Spleen (tissue), 11 donors: ENCODE measurements around the gene TMTC2. TPM values are rescaled to one million over a fixed set of nuclear protein-coding genes. Genes with fewer than 3 reads are reported as not detected.

Source experiments
- DNase-seq: peaks from one replicate; pipeline ENCODE4 v3.0.0-alpha.2; 2020
- H3K27ac ChIP-seq, 8 donors: fragments of 200-600 bp; sonication (generic) in 7 of 8; 1 replicate in 4 of 8; 2 replicates in 4 of 8; pipeline versions ENCODE4 v1.5.0 to v1.8.0; 2016 to 2021; ENCODE audit warnings: inconsistent platforms in 4 of 8, mild to moderate bottlenecking in 4 of 8, moderate library complexity in 1 of 8
- H3K27me3 ChIP-seq, 7 donors: fragments of 200-600 bp; sonication (generic) in 6 of 7; replicated peaks in 1 of 7; 1 replicate in 4 of 7; 2 replicates in 3 of 7; pipeline versions ENCODE4 v1.5.0 to v1.8.0; 2016 to 2021; ENCODE audit warnings: inconsistent platforms in 3 of 7, mild to moderate bottlenecking in 1 of 7
- H3K36me3 ChIP-seq, 6 donors: fragments of 200-600 bp; sonication (generic) in 5 of 6; 1 replicate in 4 of 6; 2 replicates in 2 of 6; pipeline versions ENCODE4 v1.5.0 to v1.8.0; 2016 to 2021; ENCODE audit warnings: inconsistent platforms in 2 of 6
- H3K4me1 ChIP-seq, 6 donors: fragments of 200-600 bp; sonication (generic) in 5 of 6; 1 replicate in 3 of 6; 2 replicates in 3 of 6; pipeline versions ENCODE4 v1.5.0 to v1.8.0; 2016 to 2021; ENCODE audit warnings: inconsistent platforms in 3 of 6
- H3K4me3 ChIP-seq, 8 donors: fragments of 200-600 bp; sonication (generic) in 7 of 8; 1 replicate in 4 of 8; 2 replicates in 4 of 8; pipeline versions ENCODE4 v1.5.0 to v1.8.0; 2016 to 2021; ENCODE audit warnings: inconsistent platforms in 4 of 8, mild to moderate bottlenecking in 4 of 8, moderate library complexity in 2 of 8
- H3K9me3 ChIP-seq, 8 donors: fragments of 200-600 bp; sonication (generic) in 7 of 8; 1 replicate in 4 of 8; 2 replicates in 4 of 8; pipeline versions ENCODE4 v1.5.0 to v1.8.0; 2016 to 2021; ENCODE audit warnings: inconsistent platforms in 4 of 8
- CTCF ChIP-seq, 11 experiments: fragments of 200-600 bp in 7 of 11; fragments of 450-650 bp in 4 of 11; sonication (generic) in 4 of 11; IDR thresholded peaks in 8 of 11; conservative IDR thresholded peaks in 3 of 11; 1 replicate in 7 of 11; 2 replicates in 4 of 11; pipeline versions ENCODE4 v1.4.0 to v1.8.0; 2016 to 2021; ENCODE audit warnings: antibody characterized with exemption in 11 of 11, inconsistent platforms in 4 of 11, mild to moderate bottlenecking in 1 of 11
- POLR2A ChIP-seq, 3 donors: fragments of 450-650 bp; IDR thresholded peaks; one replicate each; pipeline ENCODE4 v1.5.1; 2017; ENCODE audit warnings: antibody characterized with exemption in 3 of 3, mild to moderate bottlenecking in 1 of 3
- POLR2AphosphoS5 ChIP-seq, 3 donors: sonication (generic); formaldehyde crosslinking; IDR thresholded peaks; one replicate each; pipeline ENCODE4 v1.5.1; 2017; ENCODE audit warnings: antibody characterized with exemption in 3 of 3
- WGBS, 5 donors: extraction: QIAGEN DNeasy Blood & Tissue Kit in 3 of 5; methylation state at CpG; one replicate each; pipeline versions ENCODE4 v1.1.5 to v1.1.7; 2013 to 2018; 5-methylcytosine and 5-hydroxymethylcytosine counted together
- intact Hi-C: fragments of 100-400 bp; cut with DNase I; formaldehyde crosslinking; loops from one replicate; pipeline ENCODE4 v1.15.0; 2023; ENCODE audit warnings: low total_unique reads
- polyA plus RNA-seq, 3 donors: library from polyadenylated mRNA; stranded (reverse); fragments of 200-250 nt; gene quantifications; one replicate each; pipeline ENCODE4 v1.2.1, GENCODE V29; 2013
- total RNA-seq, 7 donors: library from RNA; depleted of rRNA in 3 of 7; stranded (reverse); fragments of >200 nt in 3 of 7; fragmentation: NEBNext Ultra II Directional in 4 of 7; extraction: Animal tissue kit (Norgen Biotek cat#: 25700) in 4 of 7; gene quantifications; one replicate each; pipeline versions ENCODE4 v1.1.0 to v1.2.1, GENCODE V29; 2016 to 2021
- donor health status: healthy with polysubstance abuse.
- donor health status: DM: no; HTN: no; CAD: no; lungs with moderate emphysema.
- donor health status: DM: no; HTN: no; CAD: no.
- donor health status: Bipolar disorder and iron deficiency.
- donor health status: healthy.
- donor health status: DM: no; HTN: no; CAD: no.
- donor health status: DM: yes; HTN: yes; CAD: no.

TMTC2 gene
- total and polyA plus RNA-seq, 10 donors = 0.74 to 8.5 (median 4.0) TPM

GRCh38 chr12:83010169-83010804 is 323.6 kb downstream of the TMTC2 start:
- no peak for DNase-seq
- WGBS, 5 donors = 45 to 49% (median 48%) methylated on average over 4 of the region's 4 CpGs
- H3K36me3 ChIP-seq = peaks cover 0 to 10% (median 0%) of the 10 kb centered on the region in 6 donors
- H3K4me3 ChIP-seq = no peak overlapping the region
- intact Hi-C loops = no loop called here
- H3K4me1 ChIP-seq = no peaks in the 10 kb centered on the region
- TF ChIP-seq POLR2A (IDR thresholded peaks at IDR 0.05) = no peak
- no peaks in the 10 kb centered on the region for H3K27me3 ChIP-seq
- H3K9me3 ChIP-seq = peaks cover 0 to 43% (median 28%) of the 10 kb centered on the region in 8 donors
- H3K27ac ChIP-seq = no peak overlapping the region

- WGBS, 5 donors = 49 to 74% (median 51%) methylated on average over 8 of the region's 8 CpGs
- intact Hi-C loops = no loop called here
- H3K27me3 ChIP-seq = no peaks in the 10 kb centered on the region
- TF ChIP-seq CTCF (IDR thresholded peaks at IDR 0.05 in 8 of 11, conservative IDR thresholded peaks at IDR 0.05 in 3 of 11) = no peak
- no peak for TF ChIP-seq POLR2AphosphoS5 (IDR thresholded peaks at IDR 0.05)
- no peak for TF ChIP-seq POLR2A (IDR thresholded peaks at IDR 0.05)
- no peak overlapping the region for H3K4me3 ChIP-seq
- no peaks in the 10 kb centered on the region for H3K4me1 ChIP-seq
- DNase-seq = no peak
- H3K27ac ChIP-seq = no peak overlapping the region
- peaks cover 0 to 1% (median 0%) of the 10 kb centered on the region in 6 donors for H3K36me3 ChIP-seq
- peaks cover 0 to 8% (median 5%) of the 10 kb centered on the region in 8 donors for H3K9me3 ChIP-seq
Measured at GRCh38 chr12:83015390-83016217, 328.9 kb downstream of the TMTC2 start.

GRCh38 chr12:83016218-83016835 is 329.6 kb downstream of the TMTC2 start:
- no peak for TF ChIP-seq POLR2AphosphoS5 (IDR thresholded peaks at IDR 0.05)
- TF ChIP-seq CTCF (IDR thresholded peaks at IDR 0.05 in 8 of 11, conservative IDR thresholded peaks at IDR 0.05 in 3 of 11) = no peak
- TF ChIP-seq POLR2A (IDR thresholded peaks at IDR 0.05) = no peak
- 53 to 84% (median 68%) methylated on average over 1 of the region's 1 CpG for WGBS, 5 donors
- Histone ChIP-seq H3K4me3 (no peak overlapping the region), H3K4me1 (no peaks in the 10 kb centered on the region), H3K27ac (no peak overlapping the region), H3K9me3 (peaks cover 0 to 1% (median 0%) of the 10 kb centered on the region in 8 donors), H3K36me3 (no peaks in the 10 kb centered on the region), H3K27me3 (no peaks in the 10 kb centered on the region)
- intact Hi-C loops = no loop called here
- no peak for DNase-seq

GRCh38 chr12:83016991-83017390 is 330.3 kb downstream of the TMTC2 start:
- H3K27me3 ChIP-seq = no peaks in the 10 kb centered on the region
- no peak overlapping the region for H3K4me3 ChIP-seq
- intact Hi-C loops = no loop called here
- no peak overlapping the region for H3K27ac ChIP-seq
- WGBS, 5 donors = 0 to 5% (median 0%) methylated on average over 1 of the region's 1 CpG
- TF ChIP-seq CTCF (IDR thresholded peaks at IDR 0.05 in 8 of 11, conservative IDR thresholded peaks at IDR 0.05 in 3 of 11) = no peak
- H3K36me3 ChIP-seq = no peaks in the 10 kb centered on the region
- H3K9me3 ChIP-seq = no peaks in the 10 kb centered on the region
- H3K4me1 ChIP-seq = no peaks in the 10 kb centered on the region
- DNase-seq = no peak
